ENCODE data around the gene TACC3.
A peak's percentile ranks its signal among the peaks of the same experiment; 100 is the strongest.

Gene TACC3

DNA sequence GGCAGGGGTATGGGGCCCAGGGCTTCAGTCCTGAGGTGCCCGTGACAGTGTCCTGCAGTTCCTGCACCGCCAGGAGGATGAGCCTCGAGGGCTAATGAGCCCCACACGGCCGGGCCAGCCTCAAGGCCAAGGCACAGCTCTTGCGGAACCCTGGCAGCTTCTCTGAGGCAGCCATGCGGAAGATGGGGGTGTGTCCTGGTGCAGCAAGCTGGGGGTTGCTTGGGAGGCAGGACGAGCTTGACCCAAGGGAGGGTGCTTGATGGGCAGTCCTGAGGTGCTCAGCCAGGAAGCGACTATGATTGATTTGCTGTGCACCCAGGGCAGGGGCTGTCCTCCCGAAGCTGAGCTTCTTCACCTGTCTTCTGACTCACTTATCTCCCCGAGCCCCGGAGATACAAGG, 62.6 kb downstream of the TACC3 start:
- ChIA-PET CTCF (interaction anchor here (1.4 kb wide), 1 partner anchor 36 kb away, joined by 3 read pairs; no protein-coding TSS in a partner anchor), POLR2A (interaction anchor here (1.3 to 1.8 kb wide), 2 partner anchors 9 to 12 kb away, joined by 4 to 7 read pairs; partner anchors contain the start of gene FGFR3)
- H3K4me3 ChIP-seq (ENCODE audit: low read depth, low read length) = no peak overlapping the region
- H3K36me3 ChIP-seq (ENCODE audit: control insufficient read depth in 2 of 2, insufficient read depth in 1 of 2, low read length in 2 of 2) = no peaks in the 10 kb centered on the region
- H3K27ac ChIP-seq (ENCODE audit: extremely low read depth, low read depth, low read length) = no peak overlapping the region
- H3K9me3 ChIP-seq (ENCODE audit: control insufficient read depth, insufficient read depth, low read depth, low read length) = no peaks in the 10 kb centered on the region
- TF ChIP-seq ZNF138 (tag by site-specific recombination; IDR thresholded peaks at IDR 0.05; ENCODE audit: borderline replicate concordance) = no peak
- TF ChIP-seq KLF9 (tag by site-specific recombination; IDR thresholded peaks at IDR 0.05; ENCODE audit: low read depth) = peak; percentile 40; the same call in 1 of the 2 replicates
- H3K4me1 ChIP-seq (ENCODE audit: control insufficient read depth, insufficient read depth, low read length) = no peaks in the 10 kb centered on the region

DNA sequence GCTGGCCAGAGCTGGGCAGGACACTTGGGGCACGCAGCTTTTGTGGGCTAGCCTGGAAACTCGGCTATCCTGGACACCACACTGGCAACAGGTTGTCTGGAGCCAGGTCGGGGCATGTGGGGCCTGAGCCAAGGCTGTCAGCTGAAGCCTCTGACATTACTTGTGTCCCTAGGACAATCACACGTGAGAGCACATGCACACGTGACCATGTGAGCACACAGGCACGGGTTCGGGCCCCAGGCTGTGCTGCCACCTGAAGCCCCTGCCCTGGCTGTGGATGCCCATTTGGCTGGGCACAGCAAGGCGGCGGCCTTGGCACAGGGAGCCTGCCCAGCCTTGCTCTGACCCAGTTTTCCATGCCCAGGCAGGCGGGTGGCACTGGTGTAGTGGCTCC, 63.1 kb downstream of the TACC3 start:
- Histone ChIP-seq H3K27ac (ENCODE audit: extremely low read depth, low read depth, low read length) (no peak overlapping the region), H3K4me3 (ENCODE audit: low read depth, low read length) (no peak overlapping the region), H3K9me3 (ENCODE audit: control insufficient read depth, insufficient read depth, low read depth, low read length) (no peaks in the 10 kb centered on the region), H3K4me1 (ENCODE audit: control insufficient read depth, insufficient read depth, low read length) (no peaks in the 10 kb centered on the region), H3K36me3 (ENCODE audit: control insufficient read depth in 2 of 2, insufficient read depth in 1 of 2, low read length in 2 of 2) (no peaks in the 10 kb centered on the region)
- CTCF ChIA-PET = interaction anchor here (1.4 kb wide), 1 partner anchor 37 kb away, joined by 3 read pairs; no protein-coding TSS in a partner anchor
- TF ChIP-seq SETDB1 (IDR thresholded peaks at IDR 0.05; ENCODE audit: insufficient read length, low read length) (no peak), SCRT2 (tag by site-specific recombination; IDR thresholded peaks at IDR 0.05) (peak; percentile 80)
- POLR2A ChIA-PET = interaction anchor here (1.3 to 1.8 kb wide), 2 partner anchors 8 to 11 kb away, joined by 4 to 7 read pairs; partner anchors contain the start of gene FGFR3

DNA sequence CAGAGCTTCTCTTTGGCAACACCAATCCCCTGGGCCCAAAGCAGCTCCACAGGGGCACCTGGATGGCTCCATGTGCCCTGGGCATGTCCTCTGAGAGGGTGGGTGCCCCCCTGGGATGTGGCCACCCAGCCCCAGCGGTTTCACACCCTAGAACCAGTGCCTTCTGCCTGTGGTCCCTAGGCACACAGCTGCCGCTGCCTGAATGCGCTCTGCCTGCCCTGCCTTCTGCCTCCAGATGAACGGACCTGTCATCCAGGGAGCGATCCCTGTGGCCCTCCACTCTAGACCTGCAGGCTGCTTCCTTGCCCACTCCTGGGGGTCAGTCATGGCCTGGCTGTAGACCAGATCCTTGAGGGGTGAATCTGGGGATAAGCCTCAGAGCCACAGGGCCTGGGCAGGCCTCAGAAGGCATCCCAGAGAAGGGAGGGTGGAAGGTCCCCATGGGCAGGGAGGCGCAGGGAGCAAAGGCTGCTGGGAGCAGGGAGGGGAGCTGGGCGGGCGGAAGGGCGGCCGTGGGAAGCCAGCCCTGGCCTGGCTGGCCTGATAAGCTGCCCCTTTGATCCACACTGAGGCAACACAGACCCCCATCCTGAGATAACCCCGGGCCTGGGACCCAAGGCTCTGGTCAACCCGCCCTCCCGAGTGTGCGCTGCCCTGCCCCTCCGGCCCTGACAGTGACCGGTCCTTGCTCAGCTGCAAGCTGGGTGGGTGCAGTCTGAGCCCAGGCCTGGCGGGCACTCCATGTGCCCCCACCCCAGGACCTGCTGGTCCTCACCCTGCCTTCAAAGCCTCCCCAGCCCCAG, 63.7 kb downstream of the TACC3 start:
- CTCF ChIA-PET = no interaction called here
- no peaks in the 10 kb centered on the region for H3K4me1 ChIP-seq (ENCODE audit: control insufficient read depth, insufficient read depth, low read length)

DNA sequence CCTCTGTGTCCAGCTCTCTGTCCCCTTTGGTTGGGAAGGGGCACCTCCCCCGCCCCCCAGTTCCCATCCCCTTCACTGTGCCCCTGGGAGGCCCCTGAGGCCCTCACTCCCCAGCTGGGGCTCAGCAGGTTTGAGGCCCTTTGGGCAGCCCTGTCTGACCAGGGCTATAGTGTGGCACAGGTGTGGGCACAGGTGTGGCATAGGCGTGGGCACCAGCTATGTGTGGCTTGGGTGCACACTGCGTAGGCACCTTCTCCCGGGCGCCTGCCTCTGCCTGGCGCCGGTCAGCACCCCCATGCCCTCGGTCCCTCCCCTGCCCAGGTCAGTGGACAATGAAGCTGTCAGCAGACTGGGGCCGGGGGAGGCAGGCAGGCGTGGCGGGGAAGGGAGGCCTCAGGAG, 64.3 kb downstream of the TACC3 start:
- CTCF ChIA-PET = no interaction called here
- POLR2A ChIA-PET = no interaction called here

More for the DNA sequence above, 63.7 kb downstream of the TACC3 start:
- Histone ChIP-seq H3K9me3 (ENCODE audit: control insufficient read depth, insufficient read depth, low read depth, low read length) (no peaks in the 10 kb centered on the region), H3K36me3 (ENCODE audit: control insufficient read depth in 2 of 2, insufficient read depth in 1 of 2, low read length in 2 of 2) (no peaks in the 10 kb centered on the region), H3K4me3 (ENCODE audit: low read depth, low read length) (no peak overlapping the region), H3K27ac (ENCODE audit: extremely low read depth, low read depth, low read length) (no peak overlapping the region)
- POLR2A ChIA-PET = interaction anchor here (1.3 kb wide), 1 partner anchor 11 kb away, joined by 4 read pairs; no protein-coding TSS in a partner anchor
- TF ChIP-seq ZNF341 (tag by site-specific recombination; IDR thresholded peaks at IDR 0.05; ENCODE audit: low read depth) (peak; percentile 85), GLIS2 (tag by site-specific recombination; IDR thresholded peaks at IDR 0.05) (0 out of 2 replicates have a peak, but pooled peaks have one; percentile 9), EGR2 (tag by site-specific recombination; IDR thresholded peaks at IDR 0.05; ENCODE audit: low read depth) (no peak)

More for the DNA sequence above, 64.3 kb downstream of the TACC3 start:
- H3K4me3 ChIP-seq (ENCODE audit: low read depth, low read length) = no peak overlapping the region
- H3K36me3 ChIP-seq (ENCODE audit: control insufficient read depth in 2 of 2, insufficient read depth in 1 of 2, low read length in 2 of 2) = no peaks in the 10 kb centered on the region
- no peaks in the 10 kb centered on the region for H3K9me3 ChIP-seq (ENCODE audit: control insufficient read depth, insufficient read depth, low read depth, low read length)
- no peaks in the 10 kb centered on the region for H3K4me1 ChIP-seq (ENCODE audit: control insufficient read depth, insufficient read depth, low read length)
- no peak overlapping the region for H3K27ac ChIP-seq (ENCODE audit: extremely low read depth, low read depth, low read length)
- TF ChIP-seq ZNF24 (tag by site-specific recombination; IDR thresholded peaks at IDR 0.05) (no peak), ZNF571 (tag by site-specific recombination; IDR thresholded peaks at IDR 0.05) (no peak), SCRT1 (tag by site-specific recombination; IDR thresholded peaks at IDR 0.05; ENCODE audit: borderline replicate concordance) (no peak), ZNF423 (tag by site-specific recombination; IDR thresholded peaks at IDR 0.05) (no peak)
- TF ChIP-seq, protein P1, sequence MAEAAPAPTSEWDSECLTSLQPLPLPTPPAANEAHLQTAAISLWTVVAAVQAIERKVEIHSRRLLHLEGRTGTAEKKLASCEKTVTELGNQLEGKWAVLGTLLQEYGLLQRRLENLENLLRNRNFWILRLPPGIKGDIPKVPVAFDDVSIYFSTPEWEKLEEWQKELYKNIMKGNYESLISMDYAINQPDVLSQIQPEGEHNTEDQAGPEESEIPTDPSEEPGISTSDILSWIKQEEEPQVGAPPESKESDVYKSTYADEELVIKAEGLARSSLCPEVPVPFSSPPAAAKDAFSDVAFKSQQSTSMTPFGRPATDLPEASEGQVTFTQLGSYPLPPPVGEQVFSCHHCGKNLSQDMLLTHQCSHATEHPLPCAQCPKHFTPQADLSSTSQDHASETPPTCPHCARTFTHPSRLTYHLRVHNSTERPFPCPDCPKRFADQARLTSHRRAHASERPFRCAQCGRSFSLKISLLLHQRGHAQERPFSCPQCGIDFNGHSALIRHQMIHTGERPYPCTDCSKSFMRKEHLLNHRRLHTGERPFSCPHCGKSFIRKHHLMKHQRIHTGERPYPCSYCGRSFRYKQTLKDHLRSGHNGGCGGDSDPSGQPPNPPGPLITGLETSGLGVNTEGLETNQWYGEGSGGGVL (tag by site-specific recombination; IDR thresholded peaks at IDR 0.05) = no peak
- TF ChIP-seq, protein P2, sequence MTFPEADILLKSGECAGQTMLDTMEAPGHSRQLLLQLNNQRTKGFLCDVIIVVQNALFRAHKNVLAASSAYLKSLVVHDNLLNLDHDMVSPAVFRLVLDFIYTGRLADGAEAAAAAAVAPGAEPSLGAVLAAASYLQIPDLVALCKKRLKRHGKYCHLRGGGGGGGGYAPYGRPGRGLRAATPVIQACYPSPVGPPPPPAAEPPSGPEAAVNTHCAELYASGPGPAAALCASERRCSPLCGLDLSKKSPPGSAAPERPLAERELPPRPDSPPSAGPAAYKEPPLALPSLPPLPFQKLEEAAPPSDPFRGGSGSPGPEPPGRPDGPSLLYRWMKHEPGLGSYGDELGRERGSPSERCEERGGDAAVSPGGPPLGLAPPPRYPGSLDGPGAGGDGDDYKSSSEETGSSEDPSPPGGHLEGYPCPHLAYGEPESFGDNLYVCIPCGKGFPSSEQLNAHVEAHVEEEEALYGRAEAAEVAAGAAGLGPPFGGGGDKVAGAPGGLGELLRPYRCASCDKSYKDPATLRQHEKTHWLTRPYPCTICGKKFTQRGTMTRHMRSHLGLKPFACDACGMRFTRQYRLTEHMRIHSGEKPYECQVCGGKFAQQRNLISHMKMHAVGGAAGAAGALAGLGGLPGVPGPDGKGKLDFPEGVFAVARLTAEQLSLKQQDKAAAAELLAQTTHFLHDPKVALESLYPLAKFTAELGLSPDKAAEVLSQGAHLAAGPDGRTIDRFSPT (tag by site-specific recombination; IDR thresholded peaks at IDR 0.05) = 0 out of 2 replicates have a peak, but pooled peaks have one; percentile 22
- TF ChIP-seq, protein P3, sequence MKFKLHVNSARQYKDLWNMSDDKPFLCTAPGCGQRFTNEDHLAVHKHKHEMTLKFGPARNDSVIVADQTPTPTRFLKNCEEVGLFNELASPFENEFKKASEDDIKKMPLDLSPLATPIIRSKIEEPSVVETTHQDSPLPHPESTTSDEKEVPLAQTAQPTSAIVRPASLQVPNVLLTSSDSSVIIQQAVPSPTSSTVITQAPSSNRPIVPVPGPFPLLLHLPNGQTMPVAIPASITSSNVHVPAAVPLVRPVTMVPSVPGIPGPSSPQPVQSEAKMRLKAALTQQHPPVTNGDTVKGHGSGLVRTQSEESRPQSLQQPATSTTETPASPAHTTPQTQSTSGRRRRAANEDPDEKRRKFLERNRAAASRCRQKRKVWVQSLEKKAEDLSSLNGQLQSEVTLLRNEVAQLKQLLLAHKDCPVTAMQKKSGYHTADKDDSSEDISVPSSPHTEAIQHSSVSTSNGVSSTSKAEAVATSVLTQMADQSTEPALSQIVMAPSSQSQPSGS (tag by site-specific recombination; IDR thresholded peaks at IDR 0.05; ENCODE audit: low read depth) = no peak

Data from HEK293 (cell line).